NB4 (cell line): Measurements from ENCODE around the gene KRIT1.

Experiments
- CTCF ChIP-seq: IDR thresholded peaks from one replicate; pipeline ENCODE4 v1.5.1; 2012; ENCODE audit warnings: low read depth, low read length
- MAX ChIP-seq: IDR thresholded peaks from 2 replicates; pipeline ENCODE4 v1.6.1; 2011; ENCODE audit warnings: low read depth, low read length
- MYC ChIP-seq: IDR thresholded peaks from 2 replicates; pipeline ENCODE4 v1.6.1; 2011; ENCODE audit warnings: low read depth, low read length
- POLR2A ChIP-seq: IDR thresholded peaks from 2 replicates; pipeline ENCODE4 v1.6.1; 2011; ENCODE audit warnings: mild to moderate bottlenecking; ENCODE audit not compliant: insufficient read length; ENCODE audit errors: extremely low read depth

DNA sequence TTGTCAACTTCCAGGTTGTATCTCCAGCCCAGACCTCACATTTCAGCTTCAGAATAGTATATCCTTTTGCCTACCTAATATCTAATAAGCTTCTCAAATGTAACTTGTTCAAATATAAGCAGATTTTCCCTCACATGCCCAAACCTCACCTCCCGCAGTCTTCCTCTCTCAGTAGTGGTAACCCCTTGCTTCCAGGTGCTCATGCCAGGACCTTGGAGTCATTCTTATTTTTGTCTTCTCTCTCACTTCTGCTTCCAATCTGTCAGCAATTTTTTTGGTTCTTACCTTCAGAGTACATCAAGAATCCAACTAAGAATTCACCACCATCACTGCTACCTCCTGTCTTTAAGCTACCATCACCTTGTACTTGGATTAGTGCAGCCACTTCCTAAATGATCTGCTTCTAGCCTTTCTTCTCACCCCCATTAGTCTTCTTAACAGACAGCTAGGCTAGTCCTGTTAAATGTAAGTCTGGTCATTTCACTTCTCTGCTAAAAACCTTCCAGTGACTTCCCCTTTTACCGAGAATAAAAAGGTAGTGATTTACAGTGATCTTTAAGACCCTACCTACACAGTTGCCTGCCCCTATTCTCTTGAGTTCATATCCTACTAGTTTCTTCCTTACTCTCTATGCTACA lies 14.0 kb upstream of the KRIT1 start:
- TF ChIP-seq CTCF (no peak), POLR2A (no peak), MYC (no peak), MAX (no peak)
